Measurements from ENCODE around the gene FBXO40. TPM values are rescaled to one million over a fixed set of nuclear protein-coding genes. Genes with fewer than 3 reads are reported as not detected.

Gene FBXO40
- total RNA-seq, 1 donor from 2014 or later, result not detected

- TF ChIP-seq CTCF (IDR thresholded peaks at IDR 0.05; ENCODE audit: partially characterized antibody, unreplicated experiment), result no peak
- H3K4me1 Mint-ChIP-seq (ENCODE audit: low read depth, unreplicated experiment), result peaks cover 2% of the 10 kb centered on the region
- H3K9me3 Mint-ChIP-seq (ENCODE audit: unreplicated experiment), result no peaks in the 10 kb centered on the region
- no peak for DNase-seq
- H3K4me3 Mint-ChIP-seq (ENCODE audit: unreplicated experiment), result no peak overlapping the region
- no peaks in the 10 kb centered on the region for H3K27me3 Mint-ChIP-seq (ENCODE audit: unreplicated experiment)
- H3K36me3 Mint-ChIP-seq (ENCODE audit: unreplicated experiment), result no peaks in the 10 kb centered on the region
- H3K27ac Mint-ChIP-seq (ENCODE audit: unreplicated experiment), result no peak overlapping the region
These were observed 40.4 kb upstream of the FBXO40 start for GRCh38 chr3:121552797-121553196.

GRCh38 chr3:121557426-121557934 lies 35.7 kb upstream of the FBXO40 start:
- no peaks in the 10 kb centered on the region for H3K4me1 Mint-ChIP-seq (ENCODE audit: low read depth, unreplicated experiment)
- no peaks in the 10 kb centered on the region for H3K36me3 Mint-ChIP-seq (ENCODE audit: unreplicated experiment)
- H3K27me3 Mint-ChIP-seq (ENCODE audit: unreplicated experiment), result peaks cover 4% of the 10 kb centered on the region
- H3K4me3 Mint-ChIP-seq (ENCODE audit: unreplicated experiment), result no peak overlapping the region
- H3K27ac Mint-ChIP-seq (ENCODE audit: unreplicated experiment), result no peak overlapping the region
- TF ChIP-seq CTCF (IDR thresholded peaks at IDR 0.05; ENCODE audit: partially characterized antibody, unreplicated experiment), result no peak
- H3K9me3 Mint-ChIP-seq (ENCODE audit: unreplicated experiment), result no peaks in the 10 kb centered on the region
- DNase-seq, result no peak

- Mint-ChIP-seq H3K36me3 (ENCODE audit: unreplicated experiment) (no peaks in the 10 kb centered on the region), H3K9me3 (ENCODE audit: unreplicated experiment) (no peaks in the 10 kb centered on the region), H3K27me3 (ENCODE audit: unreplicated experiment) (peaks cover 4% of the 10 kb centered on the region), H3K27ac (ENCODE audit: unreplicated experiment) (no peak overlapping the region), H3K4me3 (ENCODE audit: unreplicated experiment) (no peak overlapping the region), H3K4me1 (ENCODE audit: low read depth, unreplicated experiment) (no peaks in the 10 kb centered on the region)
- no peak for TF ChIP-seq CTCF (IDR thresholded peaks at IDR 0.05; ENCODE audit: partially characterized antibody, unreplicated experiment)
- no peak for DNase-seq
These were observed 31.0 kb upstream of the FBXO40 start for GRCh38 chr3:121562148-121562547.

GRCh38 chr3:121566773-121567172 lies 26.4 kb upstream of the FBXO40 start:
- Mint-ChIP-seq H3K4me3 (ENCODE audit: unreplicated experiment) (no peak overlapping the region), H3K4me1 (ENCODE audit: low read depth, unreplicated experiment) (no peaks in the 10 kb centered on the region), H3K9me3 (ENCODE audit: unreplicated experiment) (peaks cover 1% of the 10 kb centered on the region), H3K27me3 (ENCODE audit: unreplicated experiment) (peaks cover 2% of the 10 kb centered on the region), H3K36me3 (ENCODE audit: unreplicated experiment) (no peaks in the 10 kb centered on the region), H3K27ac (ENCODE audit: unreplicated experiment) (no peak overlapping the region)
- TF ChIP-seq CTCF (IDR thresholded peaks at IDR 0.05; ENCODE audit: partially characterized antibody, unreplicated experiment), result no peak
- no peak for DNase-seq

- Mint-ChIP-seq H3K4me1 (ENCODE audit: low read depth, unreplicated experiment) (no peaks in the 10 kb centered on the region), H3K4me3 (ENCODE audit: unreplicated experiment) (no peak within 1 kb of the TSS), H3K36me3 (ENCODE audit: unreplicated experiment) (no peaks in the 10 kb centered on the region), H3K27ac (ENCODE audit: unreplicated experiment) (no peak within 1 kb of the TSS), H3K27me3 (ENCODE audit: unreplicated experiment) (no peaks in the 10 kb centered on the region), H3K9me3 (ENCODE audit: unreplicated experiment) (peaks cover 1% of the 10 kb centered on the region)
- no peak for TF ChIP-seq CTCF (IDR thresholded peaks at IDR 0.05; ENCODE audit: partially characterized antibody, unreplicated experiment)
- DNase-seq, result no peak
These were observed 25.5 kb upstream of the FBXO40 start, which contains the start of gene ARGFX for GRCh38 chr3:121567649-121568048. Gene ARGFX (plus strand): TSS chr3:121567949. CDS start chr3:121570714, 2,765 bp downstream.
